Hepatocyte (in vitro differentiated cells): ENCODE results near the gene LRP4.

Experiments used
- EZH2 ChIP-seq: fragments of 200-600 bp; sonication (generic); IDR thresholded peaks from 2 replicates; pipeline ENCODE4 v1.6.1; 2016; ENCODE audit warnings: antibody characterized with exemption, mild to moderate bottlenecking, borderline replicate concordance
- EZH2phosphoT487 ChIP-seq: fragments of 200-600 bp; sonication (generic); IDR thresholded peaks from one replicate; pipeline ENCODE4 v1.6.1; 2018; ENCODE audit warnings: antibody characterized with exemption, mild to moderate bottlenecking, low read depth, moderate library complexity; ENCODE audit not compliant: unreplicated experiment, severe bottlenecking
- TF ChIP-seq, protein P1 (sequence below): fragments of 200-600 bp; sonication (generic); IDR thresholded peaks from 2 replicates; pipeline ENCODE4 v1.5.1; 2016; ENCODE audit warnings: antibody characterized with exemption, mild to moderate bottlenecking; ENCODE audit not compliant: poor library complexity

DNA sequence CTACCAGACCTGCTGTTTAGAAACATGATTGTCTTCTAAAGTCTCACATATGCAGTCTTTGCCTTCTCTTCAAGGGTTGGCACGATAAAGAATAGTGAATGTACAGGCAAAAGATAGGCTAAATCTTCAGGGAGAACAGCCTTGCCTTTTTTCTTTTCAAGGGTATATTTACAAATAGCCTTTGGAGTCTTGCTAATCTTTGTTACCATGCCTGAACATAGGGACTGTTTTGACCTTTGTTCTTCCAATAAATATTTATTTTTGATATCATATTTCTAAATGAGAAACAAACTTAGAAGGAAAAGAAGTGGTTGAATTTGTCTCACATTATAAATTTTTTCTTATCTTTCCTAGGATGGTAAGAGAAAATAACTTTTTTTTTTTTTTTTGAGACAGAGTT is 30.9 kb upstream of the LRP4 start:
- TF ChIP-seq, protein P1, sequence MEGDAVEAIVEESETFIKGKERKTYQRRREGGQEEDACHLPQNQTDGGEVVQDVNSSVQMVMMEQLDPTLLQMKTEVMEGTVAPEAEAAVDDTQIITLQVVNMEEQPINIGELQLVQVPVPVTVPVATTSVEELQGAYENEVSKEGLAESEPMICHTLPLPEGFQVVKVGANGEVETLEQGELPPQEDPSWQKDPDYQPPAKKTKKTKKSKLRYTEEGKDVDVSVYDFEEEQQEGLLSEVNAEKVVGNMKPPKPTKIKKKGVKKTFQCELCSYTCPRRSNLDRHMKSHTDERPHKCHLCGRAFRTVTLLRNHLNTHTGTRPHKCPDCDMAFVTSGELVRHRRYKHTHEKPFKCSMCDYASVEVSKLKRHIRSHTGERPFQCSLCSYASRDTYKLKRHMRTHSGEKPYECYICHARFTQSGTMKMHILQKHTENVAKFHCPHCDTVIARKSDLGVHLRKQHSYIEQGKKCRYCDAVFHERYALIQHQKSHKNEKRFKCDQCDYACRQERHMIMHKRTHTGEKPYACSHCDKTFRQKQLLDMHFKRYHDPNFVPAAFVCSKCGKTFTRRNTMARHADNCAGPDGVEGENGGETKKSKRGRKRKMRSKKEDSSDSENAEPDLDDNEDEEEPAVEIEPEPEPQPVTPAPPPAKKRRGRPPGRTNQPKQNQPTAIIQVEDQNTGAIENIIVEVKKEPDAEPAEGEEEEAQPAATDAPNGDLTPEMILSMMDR: no peak
- TF ChIP-seq EZH2 (no peak), EZH2phosphoT487 (no peak)
